Measurements from ENCODE around the gene ARL4D.

ARL4D gene

GRCh38 chr17:43405861-43406260, 7.1 kb downstream of the ARL4D start:
- H3K4me3 ChIP-seq: no peak overlapping the region
- H3K9ac ChIP-seq: no peak overlapping the region
- peaks cover 29% of the 10 kb centered on the region for H3K4me1 ChIP-seq
- H3K27ac ChIP-seq: no peak overlapping the region
- H3K27me3 ChIP-seq: no peaks in the 10 kb centered on the region
- no peaks in the 10 kb centered on the region for H3K36me3 ChIP-seq
- no peak overlapping the region for H3K4me2 ChIP-seq
- H3K9me3 ChIP-seq: no peaks in the 10 kb centered on the region
- no peak for TF ChIP-seq Cebpa-rat (IDR thresholded peaks at IDR 0.05)
- H4K20me1 ChIP-seq: no peaks in the 10 kb centered on the region

DNA sequence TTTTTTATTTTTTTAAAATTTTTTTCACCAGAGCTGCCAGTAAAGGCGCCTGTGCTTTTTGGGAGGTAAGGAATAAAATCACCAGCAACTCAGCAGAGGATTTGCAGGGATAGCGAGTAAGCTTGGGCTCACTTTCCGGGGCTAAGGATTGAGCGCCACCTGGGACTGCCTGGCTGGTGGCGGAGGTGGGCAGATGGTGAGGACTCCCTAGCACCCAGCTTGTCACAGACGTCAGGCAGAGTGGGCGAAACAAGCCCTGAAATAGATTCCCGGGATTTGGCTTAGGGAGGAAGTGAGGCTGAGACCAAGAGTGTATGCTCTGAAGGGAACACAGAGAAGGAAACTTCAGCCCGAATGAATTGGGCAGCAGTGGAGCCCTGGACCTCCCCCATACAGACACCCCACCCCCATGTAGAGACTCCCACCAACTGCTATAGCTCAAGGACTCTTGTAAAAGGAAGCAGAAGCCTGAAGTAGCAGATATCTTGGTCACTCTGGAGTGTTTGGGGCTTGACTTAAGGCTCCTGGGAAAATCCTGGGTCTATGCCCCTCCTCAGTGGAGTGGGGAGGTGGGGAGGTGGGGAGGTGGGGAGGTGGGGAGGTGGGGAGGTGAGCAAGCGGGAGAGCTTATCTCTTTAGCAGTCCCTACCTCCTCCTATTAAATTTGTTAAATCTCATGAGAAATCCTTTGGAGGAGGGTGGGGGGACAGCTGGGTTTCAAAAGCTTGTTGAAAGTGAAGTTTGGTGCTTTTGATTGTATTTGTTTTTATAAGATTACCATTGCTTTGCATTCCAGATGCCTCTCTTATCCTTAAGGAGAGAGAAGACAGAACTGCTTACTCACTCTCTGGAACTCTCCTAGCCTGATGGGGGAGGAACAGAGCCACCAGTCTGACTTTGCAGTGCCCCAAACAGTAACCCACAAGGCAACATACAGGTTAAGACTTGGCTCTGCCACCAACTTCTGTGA, 8.2 kb downstream of the ARL4D start:
- no peak overlapping the region for H3K4me2 ChIP-seq
- no peak overlapping the region for H3K27ac ChIP-seq
- H3K9me3 ChIP-seq: no peaks in the 10 kb centered on the region
- TF ChIP-seq Cebpa-rat (IDR thresholded peaks at IDR 0.05): no peak
- no peaks in the 10 kb centered on the region for H3K36me3 ChIP-seq
- H3K9ac ChIP-seq: no peak overlapping the region
- H3K4me3 ChIP-seq: no peak overlapping the region
- H4K20me1 ChIP-seq: no peaks in the 10 kb centered on the region
- H3K4me1 ChIP-seq: peaks cover 29% of the 10 kb centered on the region
- H3K27me3 ChIP-seq: no peaks in the 10 kb centered on the region

DNA sequence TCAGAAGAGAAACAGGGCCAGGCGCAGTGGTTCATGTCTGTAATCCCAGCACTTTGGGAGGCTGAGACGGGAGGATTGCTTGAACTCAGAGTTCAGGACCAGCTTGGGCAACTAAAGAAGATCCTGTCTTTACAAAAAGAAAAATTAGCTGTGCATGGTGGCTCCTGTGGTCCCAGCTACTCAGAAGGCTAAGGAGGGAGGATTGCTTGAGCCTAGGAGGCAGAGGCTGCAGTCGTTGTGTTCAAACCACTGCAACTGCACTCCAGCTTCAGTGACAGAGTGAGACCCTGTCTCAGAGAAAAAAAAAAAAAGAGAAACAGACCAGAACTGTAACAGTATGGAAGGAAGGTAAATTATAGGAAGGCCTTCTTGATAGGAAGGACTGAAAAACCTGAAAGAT, 10.3 kb downstream of the ARL4D start:
- Histone ChIP-seq H3K4me3 (no peak overlapping the region), H3K9me3 (no peaks in the 10 kb centered on the region), H3K27me3 (no peaks in the 10 kb centered on the region), H3K36me3 (no peaks in the 10 kb centered on the region), H3K4me1 (peaks cover 25% of the 10 kb centered on the region), H3K27ac (no peak overlapping the region), H3K9ac (no peak overlapping the region), H3K4me2 (no peak overlapping the region), H4K20me1 (no peaks in the 10 kb centered on the region)
- TF ChIP-seq Cebpa-rat (IDR thresholded peaks at IDR 0.05): no peak

DNA sequence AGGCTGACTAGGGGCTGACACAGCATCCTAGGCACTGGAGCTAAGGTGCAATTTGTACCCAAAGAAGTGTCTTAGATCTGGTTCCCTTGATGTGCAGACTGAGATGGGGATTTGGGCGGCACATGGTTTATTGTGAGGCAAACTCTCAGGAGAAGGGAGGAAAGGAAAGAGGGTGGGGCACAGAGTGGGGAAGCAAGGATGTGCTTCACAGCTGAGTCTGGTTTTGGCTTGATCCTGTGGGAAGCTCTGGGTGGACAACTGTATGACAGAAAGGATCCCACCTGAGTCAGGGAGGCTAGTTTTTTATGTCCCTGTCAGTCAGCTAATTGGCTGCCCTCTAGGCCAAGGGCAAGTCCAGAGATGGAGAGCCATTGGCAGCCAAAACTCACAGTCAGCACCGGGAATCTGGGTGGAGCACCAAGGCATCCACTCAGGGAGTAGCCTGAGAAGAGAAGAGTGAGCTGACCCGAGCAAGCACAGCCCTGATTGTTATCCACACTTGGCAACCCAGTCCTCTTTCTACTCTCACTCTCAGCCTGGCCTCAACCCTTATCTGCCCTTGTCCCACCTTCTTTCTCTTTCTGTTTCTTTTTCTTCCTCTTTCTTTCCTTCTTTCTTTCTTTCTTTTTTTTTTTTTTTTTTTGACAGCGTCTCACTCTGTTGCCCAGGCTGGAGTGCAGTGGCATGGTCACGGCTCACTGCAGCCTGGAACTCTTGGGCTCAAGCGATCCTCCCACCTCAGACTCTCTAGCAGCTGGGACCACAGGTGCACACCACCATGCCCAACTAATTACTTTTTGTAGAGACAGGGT, 12.0 kb downstream of the ARL4D start:
- no peak for TF ChIP-seq Cebpa-rat (IDR thresholded peaks at IDR 0.05)
- H3K4me3 ChIP-seq: no peak overlapping the region
- peaks cover 25% of the 10 kb centered on the region for H3K4me1 ChIP-seq
- H3K4me2 ChIP-seq: peak overlapping the region; percentile 58
- H3K27me3 ChIP-seq: no peaks in the 10 kb centered on the region
- H3K9me3 ChIP-seq: no peaks in the 10 kb centered on the region
- no peak overlapping the region for H3K27ac ChIP-seq
- no peaks in the 10 kb centered on the region for H3K36me3 ChIP-seq
- H3K9ac ChIP-seq: no peak overlapping the region
- H4K20me1 ChIP-seq: no peaks in the 10 kb centered on the region

- Histone ChIP-seq H3K4me1 (peaks cover 25% of the 10 kb centered on the region), H3K4me3 (no peak overlapping the region), H3K27me3 (no peaks in the 10 kb centered on the region), H3K36me3 (no peaks in the 10 kb centered on the region), H3K27ac (no peak overlapping the region), H4K20me1 (no peaks in the 10 kb centered on the region), H3K9me3 (no peaks in the 10 kb centered on the region), H3K9ac (no peak overlapping the region), H3K4me2 (peak overlapping the region; percentile 58)
- TF ChIP-seq Cebpa-rat (IDR thresholded peaks at IDR 0.05): no peak
These were observed 12.5 kb downstream of the ARL4D start for GRCh38 chr17:43411369-43411677.

GRCh38 chr17:43411749-43412148, 13.0 kb downstream of the ARL4D start:
- H3K4me2 ChIP-seq: peak overlapping the region; percentile 58
- H3K27ac ChIP-seq: no peak overlapping the region
- peaks cover 25% of the 10 kb centered on the region for H3K4me1 ChIP-seq
- H4K20me1 ChIP-seq: no peaks in the 10 kb centered on the region
- no peak for TF ChIP-seq Cebpa-rat (IDR thresholded peaks at IDR 0.05)
- H3K9me3 ChIP-seq: no peaks in the 10 kb centered on the region
- H3K27me3 ChIP-seq: no peaks in the 10 kb centered on the region
- no peak overlapping the region for H3K4me3 ChIP-seq
- H3K9ac ChIP-seq: no peak overlapping the region
- H3K36me3 ChIP-seq: no peaks in the 10 kb centered on the region

- Histone ChIP-seq H3K27ac (no peak overlapping the region), H3K4me1 (peaks cover 25% of the 10 kb centered on the region), H3K9ac (no peak overlapping the region), H4K20me1 (no peaks in the 10 kb centered on the region), H3K27me3 (no peaks in the 10 kb centered on the region), H3K4me2 (peak overlapping the region; percentile 58), H3K36me3 (no peaks in the 10 kb centered on the region), H3K9me3 (no peaks in the 10 kb centered on the region), H3K4me3 (no peak overlapping the region)
- TF ChIP-seq Cebpa-rat (IDR thresholded peaks at IDR 0.05): no peak
These were observed 13.4 kb downstream of the ARL4D start for GRCh38 chr17:43412166-43412565.

DNA sequence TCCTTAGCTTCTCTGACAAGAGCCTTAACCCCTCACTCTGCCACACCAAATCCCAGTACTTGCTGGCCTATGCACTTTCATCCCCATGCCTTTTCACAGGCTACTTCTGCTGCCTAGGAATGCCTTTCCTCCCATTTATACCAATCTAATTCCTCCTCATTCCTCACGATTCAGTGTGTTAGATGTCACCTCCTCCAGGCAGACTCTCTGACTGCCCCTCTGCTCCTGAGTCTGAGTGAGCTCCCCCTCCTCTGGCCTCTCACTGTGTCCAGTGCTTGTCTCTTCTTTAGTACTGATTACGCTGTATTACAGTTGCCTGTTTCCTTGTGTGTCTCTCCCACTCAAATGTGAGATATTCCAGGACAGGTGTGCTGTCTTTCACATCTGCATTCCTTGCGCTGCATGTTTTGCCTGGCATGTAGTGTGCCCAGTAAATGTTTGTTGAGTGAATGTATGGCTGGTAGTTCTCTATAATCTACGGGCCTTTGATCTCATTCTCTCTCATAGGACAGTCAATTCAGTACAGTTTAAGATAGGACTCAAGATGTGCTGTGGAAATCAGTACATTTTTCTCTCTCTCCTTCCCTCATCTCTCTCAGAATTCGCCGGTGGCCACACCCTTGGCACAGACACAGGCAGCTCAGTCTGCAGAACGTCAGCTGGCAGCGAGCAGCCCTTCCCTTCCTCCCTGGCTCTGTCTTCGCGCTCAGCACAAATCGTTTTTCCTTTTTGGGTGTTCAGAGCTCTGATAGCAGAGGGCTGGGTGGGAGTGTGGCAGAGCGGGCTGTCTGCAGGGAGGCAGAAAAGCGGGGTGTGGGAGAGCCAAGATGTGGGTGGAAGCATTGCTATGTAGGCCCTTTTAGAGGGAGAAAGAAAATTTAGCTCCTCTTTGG, 18.5 kb downstream of the ARL4D start:
- no peak overlapping the region for H3K27ac ChIP-seq
- H3K4me2 ChIP-seq: no peak overlapping the region
- H3K9me3 ChIP-seq: no peaks in the 10 kb centered on the region
- H3K4me1 ChIP-seq: peaks cover 5% of the 10 kb centered on the region
- TF ChIP-seq Cebpa-rat (IDR thresholded peaks at IDR 0.05): no peak
- H3K4me3 ChIP-seq: no peak overlapping the region
- no peaks in the 10 kb centered on the region for H4K20me1 ChIP-seq
- no peaks in the 10 kb centered on the region for H3K27me3 ChIP-seq
- no peaks in the 10 kb centered on the region for H3K36me3 ChIP-seq
- no peak overlapping the region for H3K9ac ChIP-seq
